SK-N-SH (cell line): ENCODE results near the gene PARD6A. TPM values are rescaled to one million over a fixed set of nuclear protein-coding genes. Genes with fewer than 3 reads are reported as not detected.

ENCODE experiments used
- CTCF ChIA-PET: fragments of 300-600, 350-600 bp; formaldehyde crosslinking; extraction: SDS; loops from one replicate; lab custom pipeline; 2021; lab: Yijun Ruan, JAX
- POLR2A ChIA-PET: fragments of 350-600 bp; sonication (Branson Sonifier 250); formaldehyde crosslinking; extraction: SDS; loops from one replicate; lab custom pipeline; 2020; ENCODE audit warnings: antibody characterized with exemption, inconsistent platforms; lab: Yijun Ruan, JAX
- DNase-seq: peaks from one replicate; pipeline ENCODE4 v3.0.0; 2012
- H2AFZ ChIP-seq: fragments of 200-600 bp; sonication (generic); 2 replicates; pipeline ENCODE4 v1.8.1; 2016; ENCODE audit warnings: antibody characterized with exemption, mild to moderate bottlenecking, low read depth
- H3F3A ChIP-seq: fragments of 200-600 bp; sonication (generic); replicated peaks from 2 replicates; pipeline ENCODE3; 2016; ENCODE audit warnings: antibody characterized with exemption, mild to moderate bottlenecking; ENCODE audit not compliant: insufficient read depth
- H3K27ac ChIP-seq, 2 experiments: fragments of 200-500 bp in 1 of 2; fragments of 200-600 bp in 1 of 2; sonication (Bioruptor generic) in 1 of 2; sonication (generic), shearing (Covaris generic) in 1 of 2; 2 replicates each; pipeline versions ENCODE4 v1.5.1 to v1.6.1; 2014 to 2016; ENCODE audit warnings: low read depth in 2 of 2, inconsistent platforms in 1 of 2, low read length in 1 of 2, mild to moderate bottlenecking in 1 of 2, mixed read lengths in 1 of 2
- H3K27me3 ChIP-seq: fragments of 200-600 bp; sonication (generic), shearing (Covaris generic); 2 replicates; pipeline ENCODE4 v1.6.1; 2016; ENCODE audit warnings: mixed run types; ENCODE audit not compliant: insufficient read depth
- H3K36me3 ChIP-seq, 2 experiments: fragments of 200-500 bp in 1 of 2; fragments of 200-600 bp in 1 of 2; sonication (Bioruptor generic) in 1 of 2; sonication (generic) in 1 of 2; replicated peaks in 1 of 2; 2 replicates each; pipeline versions ENCODE3 to v1.5.1; 2014 to 2016; ENCODE audit warnings: low read length in 1 of 2, mild to moderate bottlenecking in 1 of 2; ENCODE audit not compliant: insufficient read depth in 2 of 2, control insufficient read depth in 1 of 2
- H3K4me1 ChIP-seq, 2 experiments: fragments of 200-500 bp in 1 of 2; fragments of 200-600 bp in 1 of 2; sonication (Bioruptor generic) in 1 of 2; sonication (generic), shearing (Covaris generic) in 1 of 2; 2 replicates each; pipeline versions ENCODE4 v1.5.1 to v1.6.1; 2014 to 2016; ENCODE audit warnings: low read depth in 1 of 2, low read length in 1 of 2, mixed run types in 1 of 2; ENCODE audit not compliant: insufficient read depth in 2 of 2, control insufficient read depth in 1 of 2
- H3K4me2 ChIP-seq: fragments of 200-600 bp; sonication (generic), shearing (Covaris generic); 2 replicates; pipeline ENCODE4 v1.6.1; 2017; ENCODE audit warnings: mixed run types
- H3K4me3 ChIP-seq, 2 experiments: fragments of 200-500 bp in 1 of 2; fragments of 200-600 bp in 1 of 2; sonication (Bioruptor generic) in 1 of 2; sonication (generic), shearing (Covaris generic) in 1 of 2; 2 replicates each; pipeline versions ENCODE4 v1.5.1 to v1.8.1; 2014 to 2016; ENCODE audit warnings: low read depth in 2 of 2, inconsistent platforms in 1 of 2, low read length in 1 of 2, mild to moderate bottlenecking in 1 of 2, mixed read lengths in 1 of 2, moderate library complexity in 1 of 2
- H3K79me2 ChIP-seq: fragments of 200-600 bp; sonication (generic); 2 replicates; pipeline ENCODE4 v1.8.1; 2017; ENCODE audit warnings: mild to moderate bottlenecking; ENCODE audit not compliant: insufficient read depth
- H3K9ac ChIP-seq: fragments of 200-600 bp; sonication (generic); 2 replicates; pipeline ENCODE4 v1.6.1; 2017; ENCODE audit warnings: mixed run types
- H3K9me2 ChIP-seq: fragments of 200-600 bp; sonication (generic); 2 replicates; pipeline ENCODE4 v1.6.1; 2017; ENCODE audit warnings: mixed run types
- H3K9me3 ChIP-seq: fragments of 200-600 bp; sonication (generic); 2 replicates; pipeline ENCODE4 v1.6.1; 2017; ENCODE audit warnings: mixed run types, mild to moderate bottlenecking, moderate library complexity
- H4K20me1 ChIP-seq: fragments of 200-600 bp; sonication (generic); 2 replicates; pipeline ENCODE4 v1.6.1; 2017; ENCODE audit warnings: mild to moderate bottlenecking, mixed run types; ENCODE audit not compliant: insufficient read depth
- ELF1 ChIP-seq: IDR thresholded peaks from 2 replicates; pipeline ENCODE4 v1.4.0; 2012
- EP300 ChIP-seq, 2 experiments: IDR thresholded peaks; 2 replicates each; pipeline versions ENCODE4 v1.4.0 to v1.6.1; 2012; ENCODE audit warnings: borderline replicate concordance in 1 of 2, low read depth in 1 of 2, low read length in 1 of 2
- FOXM1 ChIP-seq: IDR thresholded peaks from 2 replicates; pipeline ENCODE4 v1.4.0; 2012; ENCODE audit warnings: low read depth, mild to moderate bottlenecking
- GABPA ChIP-seq: IDR thresholded peaks from 2 replicates; pipeline ENCODE4 v1.4.0; 2012; ENCODE audit warnings: low read depth, mild to moderate bottlenecking
- MEF2A ChIP-seq: IDR thresholded peaks from 2 replicates; pipeline ENCODE4 v1.4.0; 2012; ENCODE audit warnings: low read depth, borderline replicate concordance
- MXI1 ChIP-seq: IDR thresholded peaks from 2 replicates; pipeline ENCODE4 v1.6.1; 2012; ENCODE audit warnings: mild to moderate bottlenecking, low read depth, low read length, improper control_type of control experiment
- NRF1 ChIP-seq: IDR thresholded peaks from 2 replicates; pipeline ENCODE4 v1.6.1; 2012; ENCODE audit warnings: low read depth, mild to moderate bottlenecking, low read length
- POLR2AphosphoS5 ChIP-seq: IDR thresholded peaks from 2 replicates; pipeline ENCODE4 v1.6.1; 2012; ENCODE audit warnings: low read depth, low read length
- TAF1 ChIP-seq: IDR thresholded peaks from 2 replicates; pipeline ENCODE4 v1.6.1; 2012; ENCODE audit warnings: low read depth, mild to moderate bottlenecking, low read length, moderate library complexity, borderline replicate concordance
- WGBS: methylation state at CpG from one replicate; pipeline ENCODE4 v1.1.6; 2017; ENCODE audit warnings: low lambda C conversion rate; 5-methylcytosine and 5-hydroxymethylcytosine counted together
- polyA plus RNA-seq, 3 experiments: library from polyadenylated mRNA; depleted of rRNA; stranded (reverse); fragments of >200 nt; gene quantifications; 2 replicates each; pipeline ENCODE4 v1.2.3, GENCODE V29; 2012
- TF ChIP-seq, protein P1 (sequence below): IDR thresholded peaks from 2 replicates; pipeline ENCODE4; 2012
- TF ChIP-seq, protein P2 (sequence below): IDR thresholded peaks from 2 replicates; pipeline ENCODE4 v1.6.1; 2012; ENCODE audit warnings: mild to moderate bottlenecking, low read depth, low read length, moderate library complexity
- TF ChIP-seq, protein P3 (sequence below): IDR thresholded peaks from 2 replicates; pipeline ENCODE4 v1.4.0; 2012; ENCODE audit warnings: low read depth, borderline replicate concordance

Gene PARD6A
- polyA plus RNA-seq, 1 of the 3 experiments (the other 2 are of a cell fraction) = 9.0 TPM

DNA sequence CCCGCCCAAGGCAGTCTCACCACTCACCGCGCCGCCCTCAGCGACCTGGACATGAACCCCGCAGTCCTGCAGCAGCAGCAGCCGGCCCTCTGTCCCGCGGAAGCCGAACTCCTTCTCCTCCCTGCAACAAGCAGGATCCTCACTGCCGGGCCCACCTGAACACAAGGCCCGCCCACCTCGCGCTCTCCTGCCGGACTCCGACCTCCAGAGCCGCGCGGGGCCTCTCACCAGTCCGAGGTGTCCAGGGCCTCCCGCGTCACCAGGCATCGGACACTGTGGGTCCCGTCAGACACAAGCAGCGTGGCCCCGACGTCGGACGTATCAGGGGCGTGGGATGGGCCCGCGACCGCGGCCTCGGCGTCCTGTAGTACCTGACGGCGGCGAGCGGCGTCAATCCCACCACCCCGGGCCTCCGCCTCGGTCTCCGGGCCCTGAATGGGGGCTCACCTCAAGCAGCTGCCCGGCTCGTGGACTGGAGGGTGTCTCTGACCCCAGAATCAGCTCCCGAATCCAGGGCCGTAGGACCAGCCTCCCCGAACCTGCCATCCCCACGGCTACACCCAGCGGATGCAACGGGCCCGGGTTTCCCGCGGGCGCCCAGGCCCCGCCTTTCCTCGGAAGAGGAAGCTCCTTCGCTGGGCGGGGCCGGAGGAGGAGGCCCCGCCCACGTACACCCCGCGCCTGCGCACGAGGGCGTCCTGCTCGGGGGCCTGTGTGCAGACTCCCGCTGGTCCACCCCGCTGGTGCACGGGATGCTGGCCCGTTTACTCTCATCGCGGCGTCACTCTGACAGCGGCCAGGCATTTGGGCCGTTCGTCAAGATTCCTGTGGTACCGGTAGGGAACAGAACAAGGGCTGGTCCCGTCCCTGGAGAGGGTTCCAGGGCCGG, 841 bp upstream of the PARD6A start, which contains the start of gene ACD:
ACD (minus strand) TSS at position 586 of the 889 bp plus-strand sequence; CDS start at position 546, 40 bp downstream.
- no peaks in the 10 kb centered on the region for H3K27me3 ChIP-seq
- peak; percentile 97 for TF ChIP-seq NRF1
- peak; percentile 67 for TF ChIP-seq GABPA
- peak; percentile 85 for TF ChIP-seq POLR2AphosphoS5
- TF ChIP-seq ELF1 = 0 out of 2 replicates have a peak, but pooled peaks have one; percentile 34
- peak; percentile 31; the same call in 1 of the 2 replicates for TF ChIP-seq MXI1
- TF ChIP-seq, protein P1, sequence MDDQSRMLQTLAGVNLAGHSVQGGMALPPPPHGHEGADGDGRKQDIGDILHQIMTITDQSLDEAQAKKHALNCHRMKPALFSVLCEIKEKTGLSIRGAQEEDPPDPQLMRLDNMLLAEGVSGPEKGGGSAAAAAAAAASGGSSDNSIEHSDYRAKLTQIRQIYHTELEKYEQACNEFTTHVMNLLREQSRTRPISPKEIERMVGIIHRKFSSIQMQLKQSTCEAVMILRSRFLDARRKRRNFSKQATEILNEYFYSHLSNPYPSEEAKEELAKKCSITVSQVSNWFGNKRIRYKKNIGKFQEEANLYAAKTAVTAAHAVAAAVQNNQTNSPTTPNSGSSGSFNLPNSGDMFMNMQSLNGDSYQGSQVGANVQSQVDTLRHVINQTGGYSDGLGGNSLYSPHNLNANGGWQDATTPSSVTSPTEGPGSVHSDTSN = no peak
- TF ChIP-seq EP300 (IDR thresholded peaks at IDR 0.05; ENCODE audit: borderline replicate concordance in 1 of 2, low read depth in 1 of 2, low read length in 1 of 2) = no peak
- TF ChIP-seq TAF1 = 0 out of 2 replicates have a peak, but pooled peaks have one; percentile 5
- TF ChIP-seq MEF2A = no peak
- peak within 1 kb of the TSS; percentile 89 for H2AFZ ChIP-seq
- CTCF ChIA-PET = interaction anchor here (1.0 to 18.3 kb wide), 9 partner anchors 13 to 168 kb away, joined by 3 to 246 read pairs (median 8); partner anchors contain the start of genes CARMIL2 and CTCF
- peaks cover 0 to 26% of the 10 kb centered on the region in 2 experiments for H3K36me3 ChIP-seq
- under 1% methylated on average over 37 of the region's 83 CpGs for WGBS
- no peaks in the 10 kb centered on the region for H3K9me2 ChIP-seq
- H3K4me2 ChIP-seq = peak within 1 kb of the TSS; percentile 93
- peaks cover 15% of the 10 kb centered on the region for H3F3A ChIP-seq
- peaks cover 0 to 22% of the 10 kb centered on the region in 2 experiments; a peak in 1 of 4 replicates for H3K4me1 ChIP-seq
- peak within 1 kb of the TSS; percentile 87 to 97 for H3K4me3 ChIP-seq
- peak; percentile 99 for DNase-seq
- peak within 1 kb of the TSS; percentile 94 to 95 for H3K27ac ChIP-seq
- H3K9ac ChIP-seq = peak within 1 kb of the TSS; percentile 82
- no peaks in the 10 kb centered on the region for H3K9me3 ChIP-seq
- POLR2A ChIA-PET = interaction anchor here (0.6 to 1.4 kb wide), 13 partner anchors 8 to 275 kb away, joined by 3 to 8 read pairs (median 4); partner anchors contain the start of genes CARMIL2, CTCF, GFOD2 and RANBP10
- peaks cover 17% of the 10 kb centered on the region for H3K79me2 ChIP-seq
- 0 out of 2 replicates have a peak, but pooled peaks cover 3% of the 10 kb centered on the region for H4K20me1 ChIP-seq

DNA sequence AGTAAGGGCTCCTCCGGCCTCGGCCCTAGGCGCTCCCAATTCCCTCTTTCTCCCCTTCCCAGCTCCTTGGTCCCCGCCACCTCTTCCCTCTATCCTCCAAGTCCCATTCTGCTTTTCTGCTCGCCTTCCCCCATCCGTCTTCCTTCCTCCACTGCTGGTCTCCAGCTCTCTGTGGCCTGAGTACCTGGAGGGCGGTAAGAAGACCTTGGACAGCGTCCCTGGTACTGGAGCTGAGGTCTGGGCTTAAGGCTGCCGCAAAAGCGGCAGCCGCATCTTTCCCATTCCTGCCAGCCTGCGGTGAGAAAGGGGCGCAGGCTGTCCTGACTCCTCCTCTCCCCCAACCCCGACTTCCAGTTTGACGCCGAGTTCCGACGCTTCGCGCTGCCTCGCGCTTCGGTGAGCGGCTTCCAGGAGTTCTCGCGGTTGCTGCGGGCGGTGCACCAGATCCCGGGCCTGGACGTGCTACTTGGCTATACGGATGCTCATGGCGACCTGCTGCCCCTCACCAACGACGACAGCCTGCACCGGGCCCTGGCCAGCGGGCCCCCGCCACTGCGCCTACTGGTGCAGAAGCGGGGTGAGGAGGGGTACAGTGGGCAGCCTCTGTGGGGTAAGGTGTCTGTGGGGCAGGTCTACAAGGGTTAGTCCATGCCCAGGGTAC, 471 bp downstream of the PARD6A start:
- Histone ChIP-seq H3K4me1 (peaks cover 0 to 29% of the 10 kb centered on the region in 2 experiments; a peak in 1 of 4 replicates), H3K27me3 (no peaks in the 10 kb centered on the region), H3K27ac (peak overlapping the region; percentile 53 to 77; a peak in 3 of 4 replicates), H3K9me2 (no peaks in the 10 kb centered on the region), H3K9ac (no peak overlapping the region), H3K4me2 (peak overlapping the region; percentile 93; the same call in 1 of the 2 replicates), H3K36me3 (peaks cover 0 to 26% of the 10 kb centered on the region in 2 experiments), H3K9me3 (no peaks in the 10 kb centered on the region), H2AFZ (no peak overlapping the region), H3F3A (peaks cover 11% of the 10 kb centered on the region), H3K79me2 (peaks cover 20% of the 10 kb centered on the region), H3K4me3 (peak overlapping the region; percentile 49 to 97; a peak in 3 of 4 replicates), H4K20me1 (0 out of 2 replicates have a peak, but pooled peaks cover 3% of the 10 kb centered on the region)
- TF ChIP-seq, protein P2, sequence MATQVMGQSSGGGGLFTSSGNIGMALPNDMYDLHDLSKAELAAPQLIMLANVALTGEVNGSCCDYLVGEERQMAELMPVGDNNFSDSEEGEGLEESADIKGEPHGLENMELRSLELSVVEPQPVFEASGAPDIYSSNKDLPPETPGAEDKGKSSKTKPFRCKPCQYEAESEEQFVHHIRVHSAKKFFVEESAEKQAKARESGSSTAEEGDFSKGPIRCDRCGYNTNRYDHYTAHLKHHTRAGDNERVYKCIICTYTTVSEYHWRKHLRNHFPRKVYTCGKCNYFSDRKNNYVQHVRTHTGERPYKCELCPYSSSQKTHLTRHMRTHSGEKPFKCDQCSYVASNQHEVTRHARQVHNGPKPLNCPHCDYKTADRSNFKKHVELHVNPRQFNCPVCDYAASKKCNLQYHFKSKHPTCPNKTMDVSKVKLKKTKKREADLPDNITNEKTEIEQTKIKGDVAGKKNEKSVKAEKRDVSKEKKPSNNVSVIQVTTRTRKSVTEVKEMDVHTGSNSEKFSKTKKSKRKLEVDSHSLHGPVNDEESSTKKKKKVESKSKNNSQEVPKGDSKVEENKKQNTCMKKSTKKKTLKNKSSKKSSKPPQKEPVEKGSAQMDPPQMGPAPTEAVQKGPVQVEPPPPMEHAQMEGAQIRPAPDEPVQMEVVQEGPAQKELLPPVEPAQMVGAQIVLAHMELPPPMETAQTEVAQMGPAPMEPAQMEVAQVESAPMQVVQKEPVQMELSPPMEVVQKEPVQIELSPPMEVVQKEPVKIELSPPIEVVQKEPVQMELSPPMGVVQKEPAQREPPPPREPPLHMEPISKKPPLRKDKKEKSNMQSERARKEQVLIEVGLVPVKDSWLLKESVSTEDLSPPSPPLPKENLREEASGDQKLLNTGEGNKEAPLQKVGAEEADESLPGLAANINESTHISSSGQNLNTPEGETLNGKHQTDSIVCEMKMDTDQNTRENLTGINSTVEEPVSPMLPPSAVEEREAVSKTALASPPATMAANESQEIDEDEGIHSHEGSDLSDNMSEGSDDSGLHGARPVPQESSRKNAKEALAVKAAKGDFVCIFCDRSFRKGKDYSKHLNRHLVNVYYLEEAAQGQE = peak; percentile 96
- TF ChIP-seq FOXM1 = no peak
- no peak for TF ChIP-seq TAF1
- TF ChIP-seq NRF1 = no peak
- TF ChIP-seq, protein P3, sequence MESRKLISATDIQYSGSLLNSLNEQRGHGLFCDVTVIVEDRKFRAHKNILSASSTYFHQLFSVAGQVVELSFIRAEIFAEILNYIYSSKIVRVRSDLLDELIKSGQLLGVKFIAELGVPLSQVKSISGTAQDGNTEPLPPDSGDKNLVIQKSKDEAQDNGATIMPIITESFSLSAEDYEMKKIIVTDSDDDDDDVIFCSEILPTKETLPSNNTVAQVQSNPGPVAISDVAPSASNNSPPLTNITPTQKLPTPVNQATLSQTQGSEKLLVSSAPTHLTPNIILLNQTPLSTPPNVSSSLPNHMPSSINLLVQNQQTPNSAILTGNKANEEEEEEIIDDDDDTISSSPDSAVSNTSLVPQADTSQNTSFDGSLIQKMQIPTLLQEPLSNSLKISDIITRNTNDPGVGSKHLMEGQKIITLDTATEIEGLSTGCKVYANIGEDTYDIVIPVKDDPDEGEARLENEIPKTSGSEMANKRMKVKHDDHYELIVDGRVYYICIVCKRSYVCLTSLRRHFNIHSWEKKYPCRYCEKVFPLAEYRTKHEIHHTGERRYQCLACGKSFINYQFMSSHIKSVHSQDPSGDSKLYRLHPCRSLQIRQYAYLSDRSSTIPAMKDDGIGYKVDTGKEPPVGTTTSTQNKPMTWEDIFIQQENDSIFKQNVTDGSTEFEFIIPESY = no peak
- DNase-seq = peak; percentile 63
- WGBS = 32% methylated on average over 28 of the region's 39 CpGs
- ChIA-PET CTCF (interaction anchor here (0.7 to 18.3 kb wide), 8 partner anchors 9 to 155 kb away, joined by 3 to 246 read pairs (median 8); partner anchors contain the start of genes CARMIL2 and CTCF), POLR2A (interaction anchor here (1.4 kb wide), 1 partner anchor 132 kb away, joined by 8 read pairs; the partner anchor contains the start of gene RIPOR1)
